Activated T-helper 1 cell treated with anti-CD3 and anti-CD28 coated beads, Interleukin-12 subunit alpha, Interleukin-12 subunit beta, Interleukin-2, Interleukin-4 antibody, amounts not matched to agents 30 ng/mL and 10 ng/mL and 1 ng/mL, durations not matched to agents 14 hours and 24 hours and 36 hours (primary cell): ENCODE data around the gene PKNOX2. TPM values are rescaled to one million over a fixed set of nuclear protein-coding genes. Genes with fewer than 3 reads are reported as not detected.

ENCODE experiments used
- DNase-seq: peaks from one replicate; pipeline ENCODE4 v3.0.0; 2021; ENCODE audit warnings: low spot score
- H3K27ac Mint-ChIP-seq: one replicate; pipeline ENCODE4 v1.8.0; 2021; ENCODE audit warnings: mild to moderate bottlenecking, mixed read lengths
- H3K27me3 Mint-ChIP-seq: one replicate; pipeline ENCODE4 v1.8.0; 2022; ENCODE audit warnings: mild to moderate bottlenecking, moderate library complexity, mixed read lengths; ENCODE audit not compliant: insufficient read depth
- H3K36me3 Mint-ChIP-seq: one replicate; pipeline ENCODE4 v1.8.0; 2021; ENCODE audit warnings: low read depth, mixed read lengths
- H3K4me1 Mint-ChIP-seq: one replicate; pipeline ENCODE4 v1.8.0; 2021; ENCODE audit warnings: low read depth, mixed read lengths
- H3K4me3 Mint-ChIP-seq: one replicate; pipeline ENCODE4 v1.8.0; 2021; ENCODE audit warnings: mild to moderate bottlenecking, moderate library complexity, mixed read lengths
- H3K9me3 Mint-ChIP-seq: one replicate; pipeline ENCODE4 v1.8.0; 2021; ENCODE audit warnings: mixed read lengths
- intact Hi-C: fragments of 100-400 bp; cut with micrococcal nuclease; formaldehyde crosslinking; loops from one replicate; pipeline ENCODE4 v1.15.1; 2024
- total RNA-seq: library from RNA; stranded (reverse); gene quantifications from 2 replicates; pipeline ENCODE4 v1.2.3, GENCODE V29; 2022

Gene PKNOX2
- total RNA-seq, 1 donor from 2014 or later: not detected

DNA sequence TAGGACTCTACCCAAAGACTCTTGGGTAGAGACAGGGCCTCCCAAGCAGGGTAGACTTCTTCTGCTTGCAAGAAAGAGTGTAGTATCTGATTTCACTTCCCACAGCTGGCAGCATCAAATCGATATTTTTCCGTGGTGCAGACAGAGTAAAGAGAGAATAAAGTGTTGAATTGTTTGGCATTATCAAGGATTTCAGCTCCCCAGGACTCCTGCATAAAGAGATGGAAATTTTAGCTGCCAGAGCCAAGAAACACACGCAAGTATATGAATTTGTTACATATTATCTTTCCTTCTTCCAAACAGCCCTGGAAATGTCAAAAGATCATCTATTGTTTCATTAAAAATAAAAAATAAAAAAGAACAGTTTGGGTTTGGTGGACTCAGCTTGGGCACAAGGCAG is 136.8 kb downstream of the PKNOX2 start:
- no peak for DNase-seq
- H3K4me1 Mint-ChIP-seq: no peaks in the 10 kb centered on the region
- H3K9me3 Mint-ChIP-seq: no peaks in the 10 kb centered on the region
- no peak overlapping the region for H3K27ac Mint-ChIP-seq
- H3K4me3 Mint-ChIP-seq: no peak overlapping the region
- intact Hi-C loops: no loop called here
- H3K27me3 Mint-ChIP-seq: peaks cover under 1% of the 10 kb centered on the region
- no peaks in the 10 kb centered on the region for H3K36me3 Mint-ChIP-seq

DNA sequence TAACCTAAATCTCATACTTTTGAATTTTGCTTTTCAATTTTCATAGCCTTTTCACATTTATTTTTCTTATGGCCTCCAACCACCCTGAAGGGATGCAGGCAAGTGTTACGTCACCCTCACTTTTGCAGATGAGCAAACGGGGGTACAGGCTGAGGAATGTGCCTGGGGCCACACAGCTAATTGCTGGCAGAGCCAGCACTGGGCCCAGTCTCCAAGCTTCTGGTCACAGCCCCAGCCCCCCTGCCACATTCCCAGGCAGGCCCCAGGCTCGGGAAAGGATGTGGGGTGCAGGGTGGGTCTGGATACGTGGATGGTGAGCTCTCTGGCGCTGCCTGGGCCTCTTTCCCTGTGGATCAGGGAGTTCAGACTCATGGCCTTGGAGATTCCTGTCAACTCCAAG is 138.6 kb downstream of the PKNOX2 start:
- no peaks in the 10 kb centered on the region for H3K9me3 Mint-ChIP-seq
- no peaks in the 10 kb centered on the region for H3K4me1 Mint-ChIP-seq
- intact Hi-C loops: no loop called here
- DNase-seq: no peak
- no peak overlapping the region for H3K4me3 Mint-ChIP-seq
- H3K27ac Mint-ChIP-seq: no peak overlapping the region
- H3K36me3 Mint-ChIP-seq: no peaks in the 10 kb centered on the region
- H3K27me3 Mint-ChIP-seq: no peaks in the 10 kb centered on the region

DNA sequence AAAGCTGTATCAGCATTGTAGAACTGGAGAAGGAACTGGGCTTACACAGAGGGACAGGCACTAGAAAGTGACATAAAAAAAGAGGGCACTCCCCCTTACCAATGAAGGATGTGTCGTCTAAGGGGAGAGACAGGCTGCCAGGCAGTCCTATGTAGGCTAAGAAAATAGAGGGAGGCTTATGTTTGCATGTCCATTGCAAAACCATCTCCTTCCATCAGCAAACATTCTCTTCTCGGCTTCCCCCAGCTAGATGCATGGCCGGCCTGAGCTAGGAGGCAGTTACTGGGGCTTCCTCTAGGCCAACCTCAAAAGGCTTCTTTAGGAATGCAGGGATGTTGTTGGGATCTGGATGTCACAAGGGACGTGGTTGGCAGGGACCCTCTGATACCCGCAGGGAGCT is 139.1 kb downstream of the PKNOX2 start:
- H3K9me3 Mint-ChIP-seq: no peaks in the 10 kb centered on the region
- no peak overlapping the region for H3K4me3 Mint-ChIP-seq
- no peaks in the 10 kb centered on the region for H3K36me3 Mint-ChIP-seq
- no peaks in the 10 kb centered on the region for H3K4me1 Mint-ChIP-seq
- H3K27me3 Mint-ChIP-seq: no peaks in the 10 kb centered on the region
- H3K27ac Mint-ChIP-seq: no peak overlapping the region
- no peak for DNase-seq
- intact Hi-C loops: no loop called here

DNA sequence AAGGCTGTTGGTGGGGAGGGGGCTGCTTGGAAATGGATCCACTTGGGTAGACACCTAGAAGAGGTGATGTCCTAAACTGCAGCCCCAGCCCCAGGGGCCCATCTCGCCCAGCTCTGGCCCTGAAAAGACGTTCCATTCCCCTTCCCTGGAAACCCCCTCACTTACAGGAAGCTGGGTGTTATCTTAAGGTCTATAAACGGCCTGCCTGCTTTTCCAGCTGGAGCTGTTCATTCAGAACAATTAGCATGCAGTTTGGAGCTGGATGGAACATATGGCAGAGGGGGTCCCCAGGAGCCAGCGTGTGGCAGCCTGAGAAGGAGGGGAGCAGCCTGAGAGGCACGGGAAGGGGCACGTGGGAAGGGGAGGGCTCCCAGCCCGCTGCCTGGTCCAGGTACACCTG is 139.6 kb downstream of the PKNOX2 start:
- intact Hi-C loops: no loop called here
- Mint-ChIP-seq H3K36me3 (no peaks in the 10 kb centered on the region), H3K4me3 (no peak overlapping the region), H3K4me1 (no peaks in the 10 kb centered on the region), H3K27me3 (no peaks in the 10 kb centered on the region), H3K27ac (no peak overlapping the region), H3K9me3 (no peaks in the 10 kb centered on the region)
- no peak for DNase-seq

DNA sequence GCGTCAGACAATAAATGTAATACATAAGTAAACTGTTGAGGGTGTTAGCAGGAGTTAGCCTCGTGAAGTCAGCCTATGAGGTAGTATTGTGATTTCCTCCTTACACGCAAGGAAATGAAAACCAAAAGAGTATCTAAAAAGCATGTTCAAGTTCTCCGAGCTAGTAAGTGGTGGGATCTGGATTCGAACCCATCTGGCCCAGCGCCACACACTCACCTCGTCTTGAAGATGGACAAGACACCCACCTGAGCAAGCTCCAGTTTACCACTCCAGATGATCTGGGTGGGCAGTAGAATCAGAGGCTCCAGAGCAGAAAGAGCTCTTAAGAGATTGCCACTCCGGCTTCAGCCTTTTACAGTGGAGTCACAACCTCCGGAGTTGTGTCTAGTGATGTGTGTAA is 140.3 kb downstream of the PKNOX2 start:
- no peaks in the 10 kb centered on the region for H3K27me3 Mint-ChIP-seq
- no peaks in the 10 kb centered on the region for H3K9me3 Mint-ChIP-seq
- no peak for DNase-seq
- H3K4me1 Mint-ChIP-seq: no peaks in the 10 kb centered on the region
- H3K4me3 Mint-ChIP-seq: no peak overlapping the region
- H3K27ac Mint-ChIP-seq: no peak overlapping the region
- intact Hi-C loops: no loop called here
- no peaks in the 10 kb centered on the region for H3K36me3 Mint-ChIP-seq

DNA sequence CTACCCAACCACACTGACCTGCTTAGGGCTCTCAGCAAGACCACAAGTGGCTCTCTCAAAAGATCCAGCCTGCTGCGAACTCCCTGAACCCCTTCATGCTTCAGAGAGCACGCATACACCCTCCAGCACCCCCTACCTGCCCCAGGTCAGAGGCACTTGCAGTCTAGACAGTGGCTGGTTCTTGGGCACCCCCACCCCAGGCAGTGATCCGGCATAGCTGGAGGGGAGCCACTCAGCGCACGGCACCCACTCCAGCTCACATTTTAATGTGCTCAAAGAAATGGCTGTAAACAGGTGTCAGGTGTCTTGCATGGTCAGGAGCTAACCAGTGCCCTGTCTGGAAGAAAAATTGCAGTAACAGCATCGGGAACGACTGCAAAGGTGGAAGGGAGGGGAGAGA is 140.8 kb downstream of the PKNOX2 start:
- Mint-ChIP-seq H3K27me3 (peaks cover 2% of the 10 kb centered on the region), H3K27ac (no peak overlapping the region), H3K4me1 (no peaks in the 10 kb centered on the region), H3K9me3 (no peaks in the 10 kb centered on the region), H3K4me3 (no peak overlapping the region), H3K36me3 (no peaks in the 10 kb centered on the region)
- intact Hi-C loops: no loop called here
- DNase-seq: no peak

DNA sequence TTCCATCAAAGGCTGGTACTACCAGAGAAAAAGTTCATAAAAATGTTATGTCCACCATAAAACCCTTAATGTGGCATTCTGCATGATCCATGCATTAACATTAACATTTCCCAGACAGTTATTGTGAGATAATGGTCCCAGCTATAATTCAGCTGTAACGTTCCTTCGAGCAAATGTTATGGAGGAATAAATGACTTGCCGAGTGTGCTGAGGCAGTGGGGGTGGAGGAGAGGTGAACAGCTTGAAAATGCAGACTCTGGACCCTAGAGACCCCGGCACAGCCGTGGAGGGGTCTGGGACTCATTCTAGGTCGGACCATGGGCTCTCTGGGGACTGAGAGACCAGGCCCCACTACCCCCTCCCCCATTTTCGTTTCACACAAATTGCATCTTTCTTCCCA is 141.9 kb downstream of the PKNOX2 start:
- Mint-ChIP-seq H3K9me3 (no peaks in the 10 kb centered on the region), H3K4me3 (no peak overlapping the region), H3K36me3 (no peaks in the 10 kb centered on the region), H3K27me3 (peaks cover 2% of the 10 kb centered on the region), H3K27ac (no peak overlapping the region), H3K4me1 (no peaks in the 10 kb centered on the region)
- DNase-seq: no peak
- intact Hi-C loops: no loop called here

DNA sequence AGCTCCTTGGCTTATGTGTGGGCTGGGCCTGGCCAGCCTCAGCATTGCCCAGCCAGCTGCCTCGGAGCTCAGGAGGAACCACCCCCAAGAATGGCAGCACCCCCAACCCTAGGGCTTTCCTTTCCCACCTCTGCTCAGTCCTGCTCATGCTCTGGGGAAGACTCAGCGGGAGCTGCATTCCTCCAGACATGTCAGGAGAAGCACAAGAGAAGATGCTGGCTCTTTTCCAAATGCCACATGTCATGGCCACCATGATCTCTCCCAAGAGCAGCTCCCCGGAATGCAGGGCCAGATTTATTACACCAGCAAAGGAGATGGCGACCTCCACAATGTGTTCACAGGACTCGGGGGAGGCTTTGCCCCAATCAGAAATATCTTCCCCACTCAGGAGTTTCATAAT is 143.7 kb downstream of the PKNOX2 start:
- no peak overlapping the region for H3K4me3 Mint-ChIP-seq
- DNase-seq: no peak
- no peaks in the 10 kb centered on the region for H3K9me3 Mint-ChIP-seq
- no peak overlapping the region for H3K27ac Mint-ChIP-seq
- H3K27me3 Mint-ChIP-seq: peaks cover 4% of the 10 kb centered on the region
- H3K4me1 Mint-ChIP-seq: no peaks in the 10 kb centered on the region
- intact Hi-C loops: no loop called here
- H3K36me3 Mint-ChIP-seq: no peaks in the 10 kb centered on the region

DNA sequence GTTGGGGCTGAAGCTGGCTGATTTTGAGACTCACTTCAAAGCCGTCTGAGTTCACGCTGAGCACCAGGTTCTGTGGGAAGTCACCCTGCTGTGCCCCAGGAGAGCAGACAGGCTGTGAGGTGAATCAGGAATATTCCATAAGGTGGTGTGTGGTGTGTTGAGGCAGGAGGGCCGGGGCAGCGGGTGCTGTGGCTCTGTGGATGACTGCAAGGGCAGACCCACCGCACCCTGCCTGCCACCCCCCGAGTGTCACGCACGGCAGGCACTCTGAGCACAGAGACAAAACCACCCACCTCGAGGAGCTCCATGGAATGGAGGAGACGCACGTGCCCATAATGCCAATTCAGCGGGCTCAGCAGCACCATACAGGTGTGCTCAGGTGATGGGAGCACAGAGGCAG is 147.8 kb downstream of the PKNOX2 start:
- no peaks in the 10 kb centered on the region for H3K36me3 Mint-ChIP-seq
- intact Hi-C loops: no loop called here
- no peaks in the 10 kb centered on the region for H3K4me1 Mint-ChIP-seq
- no peaks in the 10 kb centered on the region for H3K9me3 Mint-ChIP-seq
- no peak overlapping the region for H3K4me3 Mint-ChIP-seq
- no peak for DNase-seq
- H3K27me3 Mint-ChIP-seq: peaks cover 4% of the 10 kb centered on the region
- no peak overlapping the region for H3K27ac Mint-ChIP-seq

DNA sequence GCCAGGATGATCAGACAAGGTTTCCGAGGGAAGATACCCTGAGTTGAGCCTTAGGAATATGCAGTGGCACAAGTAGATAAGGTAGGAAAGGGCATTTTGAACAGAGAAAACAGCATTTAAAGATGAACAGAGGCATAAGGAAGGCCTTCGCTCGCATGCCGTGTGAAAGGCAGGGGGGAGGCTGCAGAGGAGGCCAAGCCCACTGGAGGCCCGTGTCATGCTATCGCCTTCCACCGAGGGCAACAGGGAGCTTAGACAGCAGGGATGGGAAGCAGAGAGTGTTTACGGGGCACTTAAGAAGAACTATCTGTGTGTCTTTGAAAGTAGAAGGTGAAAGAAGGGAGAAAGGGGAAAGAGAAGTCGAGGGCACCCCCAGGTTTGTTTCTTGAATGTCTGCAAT is 148.3 kb downstream of the PKNOX2 start:
- no peak overlapping the region for H3K4me3 Mint-ChIP-seq
- intact Hi-C loops: no loop called here
- DNase-seq: no peak
- H3K36me3 Mint-ChIP-seq: no peaks in the 10 kb centered on the region
- no peaks in the 10 kb centered on the region for H3K4me1 Mint-ChIP-seq
- no peaks in the 10 kb centered on the region for H3K9me3 Mint-ChIP-seq
- H3K27ac Mint-ChIP-seq: no peak overlapping the region
- peaks cover 4% of the 10 kb centered on the region for H3K27me3 Mint-ChIP-seq

DNA sequence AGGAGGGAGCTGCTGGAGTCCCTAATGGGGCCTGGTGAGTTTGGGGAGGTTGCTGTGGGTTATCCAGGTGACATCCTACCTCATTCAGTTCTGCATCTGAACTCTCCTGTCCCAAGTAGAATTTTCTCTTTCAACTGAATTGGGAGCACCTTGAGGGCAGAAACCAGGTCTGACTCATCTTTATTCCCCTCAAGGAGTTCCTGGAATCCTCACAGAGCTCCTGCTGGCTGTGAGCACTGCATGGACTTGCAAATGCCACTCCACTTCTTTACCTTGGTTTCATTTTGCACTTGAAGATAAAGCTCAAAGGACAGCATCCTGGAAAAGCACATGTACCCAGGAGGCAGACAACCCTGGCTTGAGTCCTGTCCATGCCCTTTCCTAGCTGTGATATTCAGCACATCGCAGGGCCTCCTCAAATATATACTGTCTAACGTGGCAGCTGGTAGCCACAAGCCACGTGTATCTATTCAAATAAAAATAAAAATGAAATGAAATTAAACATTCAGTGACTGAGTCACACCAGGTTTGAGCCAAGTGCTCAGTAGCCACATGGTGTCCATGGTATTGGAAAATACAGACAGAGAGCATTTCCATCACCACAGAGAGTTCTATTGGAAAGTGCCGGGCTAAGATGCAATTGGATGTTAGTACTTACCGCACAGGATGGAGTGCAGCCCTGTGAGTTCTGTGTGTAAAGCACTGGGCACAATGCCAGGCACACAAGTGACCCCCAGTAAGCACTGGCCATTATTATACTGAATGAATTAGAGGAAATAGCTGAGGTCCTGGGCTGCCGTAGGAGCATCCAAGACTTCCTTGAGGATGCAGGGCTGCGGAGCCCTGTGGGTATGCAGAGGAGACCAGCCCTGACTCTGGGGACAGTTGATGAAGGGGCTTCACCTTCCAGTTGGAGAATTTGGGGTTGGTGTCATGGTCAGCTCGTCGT is 149.0 kb downstream of the PKNOX2 start:
- H3K9me3 Mint-ChIP-seq: no peaks in the 10 kb centered on the region
- peaks cover 4% of the 10 kb centered on the region for H3K27me3 Mint-ChIP-seq
- no peak overlapping the region for H3K4me3 Mint-ChIP-seq
- H3K4me1 Mint-ChIP-seq: no peaks in the 10 kb centered on the region
- no peak for DNase-seq
- H3K27ac Mint-ChIP-seq: no peak overlapping the region
- intact Hi-C loops: no loop called here
- no peaks in the 10 kb centered on the region for H3K36me3 Mint-ChIP-seq

DNA sequence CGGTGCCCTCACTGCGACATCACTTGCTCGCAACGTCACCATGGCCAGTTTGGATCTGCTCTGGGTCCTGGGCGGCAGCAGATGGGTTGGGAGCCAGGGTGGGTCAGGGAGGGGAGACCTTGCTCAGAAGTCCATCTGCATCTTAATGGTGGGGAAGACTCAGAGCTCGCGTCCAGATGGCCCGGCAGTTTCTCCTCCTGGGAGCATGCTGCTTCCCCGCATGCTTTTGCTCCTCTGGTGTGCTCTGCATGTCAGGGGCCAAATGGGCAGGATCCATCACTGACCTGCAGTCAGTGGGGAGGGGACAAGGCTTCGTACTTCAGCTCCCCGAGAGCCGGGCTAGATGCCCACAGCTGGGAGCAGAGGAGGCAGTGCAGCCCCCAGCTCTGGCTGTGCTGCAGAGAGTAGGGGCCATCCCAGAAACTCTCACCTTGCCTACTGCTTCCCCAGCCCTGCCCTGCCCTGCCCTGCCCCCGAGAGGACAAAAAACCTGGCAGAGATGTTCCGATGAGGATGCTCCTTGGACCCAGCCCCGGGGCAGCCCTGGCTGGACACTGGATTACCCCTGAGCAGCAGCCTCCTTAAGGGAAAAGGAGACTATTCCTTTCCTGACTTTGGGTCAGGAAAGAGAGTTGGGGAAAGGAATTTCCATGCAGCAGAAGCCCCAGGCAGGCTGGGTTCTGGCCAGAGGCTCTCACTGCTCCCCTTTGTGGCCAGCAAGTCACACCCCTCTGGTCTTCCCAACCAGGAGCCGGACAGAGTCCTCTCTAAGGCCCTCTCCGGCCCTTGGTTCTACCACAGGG is 149.9 kb downstream of the PKNOX2 start:
- no peak overlapping the region for H3K27ac Mint-ChIP-seq
- H3K4me1 Mint-ChIP-seq: no peaks in the 10 kb centered on the region
- H3K4me3 Mint-ChIP-seq: no peak overlapping the region

DNA sequence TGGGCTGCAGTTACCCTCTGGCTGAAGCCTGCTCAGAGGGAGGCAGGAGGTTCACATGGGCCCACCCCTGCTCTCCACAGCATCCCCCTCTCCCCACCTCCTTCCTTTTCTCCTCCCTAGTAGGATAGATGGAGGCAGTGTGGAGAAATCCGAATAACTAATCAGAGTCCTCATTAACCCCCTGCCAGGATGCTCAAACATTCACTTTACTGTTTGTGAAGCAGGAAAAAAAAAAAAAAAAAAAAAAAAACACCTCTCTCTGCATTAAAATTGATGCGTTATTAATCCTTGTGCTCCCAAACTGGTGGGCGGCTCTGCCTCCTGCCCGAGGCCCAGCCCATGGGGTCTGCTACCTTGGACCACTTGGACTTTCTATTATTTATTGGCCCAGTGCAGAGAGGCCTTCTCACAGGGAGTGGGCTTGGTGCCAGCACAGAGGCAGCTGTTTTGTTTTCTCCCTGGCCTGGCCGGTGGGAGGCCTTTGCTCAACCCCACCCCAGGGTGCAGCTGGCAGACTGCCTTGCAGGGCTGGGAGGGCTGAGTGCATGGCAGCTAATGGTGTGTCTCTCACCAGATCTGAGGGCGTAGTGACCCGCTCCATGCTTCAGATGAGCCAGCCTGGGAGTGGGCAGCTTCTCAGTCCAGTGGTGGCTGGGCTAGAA is 150.7 kb downstream of the PKNOX2 start:
- no peak for DNase-seq
- Mint-ChIP-seq H3K9me3 (no peaks in the 10 kb centered on the region), H3K4me3 (no peak overlapping the region), H3K27ac (no peak overlapping the region), H3K36me3 (no peaks in the 10 kb centered on the region), H3K27me3 (peaks cover 11% of the 10 kb centered on the region), H3K4me1 (no peaks in the 10 kb centered on the region)
- intact Hi-C loops: no loop called here

More for the DNA sequence above, 149.9 kb downstream of the PKNOX2 start:
- intact Hi-C loops: no loop called here
- H3K27me3 Mint-ChIP-seq: peaks cover 7% of the 10 kb centered on the region
- no peaks in the 10 kb centered on the region for H3K9me3 Mint-ChIP-seq
- no peak for DNase-seq
- no peaks in the 10 kb centered on the region for H3K36me3 Mint-ChIP-seq
